ENCODE data around the gene RPH3AL. TPM values are rescaled to one million over a fixed set of nuclear protein-coding genes. Genes with fewer than 3 reads are reported as not detected.

Gene RPH3AL
- total RNA-seq, 1 experiment from 2014 or later, result 26.0 TPM

DNA sequence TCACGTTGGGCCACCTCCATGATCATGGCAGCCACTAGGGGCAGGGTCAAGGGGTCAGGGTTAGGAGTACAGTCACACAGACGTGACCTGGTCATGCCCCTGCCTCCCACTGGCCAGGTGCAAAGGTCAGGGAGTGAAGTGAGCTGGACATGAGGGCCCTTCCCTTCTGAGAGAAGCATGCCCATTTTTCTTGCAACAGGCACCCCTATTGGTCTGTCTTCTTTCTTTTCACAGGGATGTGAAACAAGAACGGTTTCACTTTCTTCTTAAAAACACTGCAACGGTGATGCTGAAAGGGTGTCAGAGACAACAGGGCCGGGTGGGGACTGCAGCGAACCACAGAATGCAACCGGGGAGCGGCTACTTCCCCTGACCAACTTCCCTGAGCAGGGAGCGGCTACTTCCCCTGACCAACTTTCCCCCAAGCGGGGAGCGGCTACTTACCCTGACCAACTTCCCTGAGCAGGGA is 119.1 kb downstream of the RPH3AL start:
- no TSS peak for BruUV-seq (replicated peaks)
- Histone ChIP-seq H3K27me3 (ENCODE audit: insufficient read depth, low read depth) (no peaks in the 10 kb centered on the region), H3K4me3 (no peak overlapping the region), H3F3A (ENCODE audit: insufficient read depth, low read depth) (no peaks in the 10 kb centered on the region), H3K4me1 (replicated peaks; ENCODE audit: insufficient read depth) (no peaks in the 10 kb centered on the region), H3K27ac (no peak overlapping the region), H3K4me2 (no peak overlapping the region), H3K79me2 (ENCODE audit: low read depth) (no peaks in the 10 kb centered on the region), H3K36me3 (ENCODE audit: low read depth) (no peaks in the 10 kb centered on the region), H2AFZ (no peak overlapping the region), H4K20me1 (ENCODE audit: insufficient read depth) (no peaks in the 10 kb centered on the region), H3K9me3 (ENCODE audit: insufficient read depth, low read depth) (no peaks in the 10 kb centered on the region), H3K9me2 (ENCODE audit: insufficient read depth) (no peaks in the 10 kb centered on the region)
- ChIA-PET CTCF (no interaction called here), POLR2A (ENCODE audit: unreplicated experiment) (interaction anchor here (0.7 kb wide), 1 partner anchor 740 kb away, joined by 5 read pairs; no protein-coding TSS in a partner anchor)
- intact Hi-C loops (cut with micrococcal nuclease; ENCODE audit: unreplicated experiment), result no loop called here
- no peak for DNase-seq
- TF ChIP-seq, protein P1, sequence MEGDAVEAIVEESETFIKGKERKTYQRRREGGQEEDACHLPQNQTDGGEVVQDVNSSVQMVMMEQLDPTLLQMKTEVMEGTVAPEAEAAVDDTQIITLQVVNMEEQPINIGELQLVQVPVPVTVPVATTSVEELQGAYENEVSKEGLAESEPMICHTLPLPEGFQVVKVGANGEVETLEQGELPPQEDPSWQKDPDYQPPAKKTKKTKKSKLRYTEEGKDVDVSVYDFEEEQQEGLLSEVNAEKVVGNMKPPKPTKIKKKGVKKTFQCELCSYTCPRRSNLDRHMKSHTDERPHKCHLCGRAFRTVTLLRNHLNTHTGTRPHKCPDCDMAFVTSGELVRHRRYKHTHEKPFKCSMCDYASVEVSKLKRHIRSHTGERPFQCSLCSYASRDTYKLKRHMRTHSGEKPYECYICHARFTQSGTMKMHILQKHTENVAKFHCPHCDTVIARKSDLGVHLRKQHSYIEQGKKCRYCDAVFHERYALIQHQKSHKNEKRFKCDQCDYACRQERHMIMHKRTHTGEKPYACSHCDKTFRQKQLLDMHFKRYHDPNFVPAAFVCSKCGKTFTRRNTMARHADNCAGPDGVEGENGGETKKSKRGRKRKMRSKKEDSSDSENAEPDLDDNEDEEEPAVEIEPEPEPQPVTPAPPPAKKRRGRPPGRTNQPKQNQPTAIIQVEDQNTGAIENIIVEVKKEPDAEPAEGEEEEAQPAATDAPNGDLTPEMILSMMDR (conservative IDR thresholded peaks at IDR 0.05), result no peak
- no peak for TF ChIP-seq EZH2 (IDR thresholded peaks at IDR 0.05; ENCODE audit: low read depth)

DNA sequence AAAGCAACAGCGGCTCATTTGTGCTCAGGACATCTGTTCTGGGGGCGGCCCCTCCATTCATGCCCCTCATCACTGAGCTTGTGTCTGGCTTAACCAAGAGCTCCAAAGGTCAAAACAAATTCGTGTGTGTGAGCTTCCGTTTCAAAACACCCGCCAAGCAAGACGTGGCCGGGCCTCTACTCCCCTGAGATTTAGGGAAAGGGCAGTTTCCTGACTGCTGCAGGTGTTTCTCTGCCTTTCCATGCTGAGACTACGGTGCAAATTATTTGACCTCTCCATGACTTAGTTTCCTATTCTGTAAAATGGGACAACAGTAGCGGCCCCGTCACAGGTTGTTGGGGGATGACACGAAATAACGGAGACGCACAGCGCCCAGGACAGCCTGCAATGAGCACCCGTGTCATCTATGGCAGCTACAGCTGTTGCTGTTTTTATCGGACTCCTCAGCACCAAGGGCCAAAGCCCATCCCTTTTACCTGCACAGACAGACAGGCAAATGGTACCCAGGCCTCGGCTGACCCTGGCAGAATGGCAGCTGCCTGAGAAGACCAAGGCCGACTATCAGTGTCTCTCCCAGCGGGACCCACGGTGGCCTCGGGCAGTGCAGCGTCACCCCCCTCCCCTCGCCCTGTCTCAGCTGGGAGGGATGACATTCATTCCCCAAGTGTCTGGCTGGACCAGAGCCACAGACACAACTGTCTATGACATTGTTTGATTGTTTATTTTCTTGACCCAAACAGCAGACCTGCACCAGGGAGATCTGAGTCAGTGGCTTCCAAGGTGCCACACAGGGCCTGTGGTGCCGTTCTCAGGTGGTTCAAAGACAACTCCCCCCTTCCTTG is 120.4 kb downstream of the RPH3AL start:
- no peak overlapping the region for H3K27ac ChIP-seq
- BruUV-seq (replicated peaks), result no TSS peak
- H3K27me3 ChIP-seq (ENCODE audit: insufficient read depth, low read depth), result no peaks in the 10 kb centered on the region
- H3K4me3 ChIP-seq, result no peak overlapping the region
- no peaks in the 10 kb centered on the region for H3K4me1 ChIP-seq (replicated peaks; ENCODE audit: insufficient read depth)
- H4K20me1 ChIP-seq (ENCODE audit: insufficient read depth), result no peaks in the 10 kb centered on the region
- no peak overlapping the region for H2AFZ ChIP-seq
- H3K36me3 ChIP-seq (ENCODE audit: low read depth), result no peaks in the 10 kb centered on the region
- no peaks in the 10 kb centered on the region for H3F3A ChIP-seq (ENCODE audit: insufficient read depth, low read depth)
- ChIA-PET CTCF (interaction anchor here (0.5 to 0.6 kb wide), 2 partner anchors 35 to 152 kb away, joined by 3 read pairs; no protein-coding TSS in a partner anchor), POLR2A (ENCODE audit: unreplicated experiment) (interaction anchor here (0.6 kb wide), 1 partner anchor 645 kb away, joined by 3 read pairs; no protein-coding TSS in a partner anchor)
- H3K9me3 ChIP-seq (ENCODE audit: insufficient read depth, low read depth), result no peaks in the 10 kb centered on the region
- intact Hi-C loops (cut with micrococcal nuclease; ENCODE audit: unreplicated experiment), result no loop called here
- H3K9me2 ChIP-seq (ENCODE audit: insufficient read depth), result no peaks in the 10 kb centered on the region
- DNase-seq, result no peak
- H3K4me2 ChIP-seq, result no peak overlapping the region
- no peak for TF ChIP-seq EZH2 (IDR thresholded peaks at IDR 0.05; ENCODE audit: low read depth)
- TF ChIP-seq, protein P1 (conservative IDR thresholded peaks at IDR 0.05), result no peak
- H3K79me2 ChIP-seq (ENCODE audit: low read depth), result no peaks in the 10 kb centered on the region

DNA sequence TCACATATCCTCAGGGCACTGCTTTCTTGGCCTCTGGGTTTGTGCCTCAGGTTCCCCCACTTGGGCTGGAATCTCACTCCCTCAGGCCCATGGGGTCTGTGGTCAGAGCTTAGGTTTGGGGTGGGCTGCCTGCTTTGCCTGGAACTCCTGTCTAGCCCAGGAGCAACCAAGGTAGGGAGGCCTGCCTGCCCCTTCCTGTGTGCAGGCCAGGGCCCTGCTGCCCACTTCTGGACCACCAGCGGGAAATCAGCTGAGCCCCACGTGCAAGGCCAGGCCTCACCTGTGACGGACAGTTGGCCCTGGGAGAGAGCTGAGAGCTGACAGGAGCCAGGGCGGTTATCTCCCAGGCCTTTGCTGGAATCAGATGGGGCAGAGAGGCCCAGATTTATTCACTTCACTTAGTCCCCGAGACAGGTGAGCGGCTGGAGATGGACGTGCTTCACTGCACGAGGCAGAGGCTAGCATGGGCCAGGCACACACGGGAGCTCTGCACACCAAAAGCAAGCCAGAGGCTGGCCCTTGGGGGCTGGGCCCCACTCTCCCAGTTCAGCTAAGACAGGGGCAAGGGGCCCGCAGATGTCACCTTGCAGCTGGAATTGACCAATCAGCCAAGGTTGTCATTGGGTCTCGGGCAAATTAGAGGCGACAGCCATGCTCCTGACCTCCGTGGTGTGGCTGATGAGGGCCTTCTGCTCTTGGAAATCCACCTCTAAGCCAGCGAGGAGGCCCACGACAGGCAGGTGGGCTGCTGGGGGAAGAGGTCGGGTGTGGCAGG is 121.2 kb downstream of the RPH3AL start:
- BruUV-seq (replicated peaks), result no TSS peak
- CTCF ChIA-PET, result interaction anchor here (0.5 kb wide), 1 partner anchor 36 kb away, joined by 3 read pairs; no protein-coding TSS in a partner anchor
- intact Hi-C loops (cut with micrococcal nuclease; ENCODE audit: unreplicated experiment), result no loop called here

More for the DNA sequence above, 121.2 kb downstream of the RPH3AL start:
- no peak overlapping the region for H3K4me2 ChIP-seq
- H2AFZ ChIP-seq, result no peak overlapping the region
- POLR2A ChIA-PET (ENCODE audit: unreplicated experiment), result no interaction called here
- H3F3A ChIP-seq (ENCODE audit: insufficient read depth, low read depth), result no peaks in the 10 kb centered on the region
- H3K27me3 ChIP-seq (ENCODE audit: insufficient read depth, low read depth), result no peaks in the 10 kb centered on the region; the same call in 1 of the 2 replicates
- no peaks in the 10 kb centered on the region for H3K9me2 ChIP-seq (ENCODE audit: insufficient read depth)
- no peaks in the 10 kb centered on the region for H3K4me1 ChIP-seq (replicated peaks; ENCODE audit: insufficient read depth)
- no peak for TF ChIP-seq EZH2 (IDR thresholded peaks at IDR 0.05; ENCODE audit: low read depth)
- TF ChIP-seq, protein P1 (conservative IDR thresholded peaks at IDR 0.05), result no peak
- H3K79me2 ChIP-seq (ENCODE audit: low read depth), result no peaks in the 10 kb centered on the region
- H4K20me1 ChIP-seq (ENCODE audit: insufficient read depth), result no peaks in the 10 kb centered on the region
- H3K27ac ChIP-seq, result no peak overlapping the region
- H3K4me3 ChIP-seq, result no peak overlapping the region
- DNase-seq, result no peak
- no peaks in the 10 kb centered on the region for H3K9me3 ChIP-seq (ENCODE audit: insufficient read depth, low read depth)
- H3K36me3 ChIP-seq (ENCODE audit: low read depth), result no peaks in the 10 kb centered on the region
